H9 (cell line): ENCODE data around the gene NOS1AP. TPM values are rescaled to one million over a fixed set of nuclear protein-coding genes. Genes with fewer than 3 reads are reported as not detected.

Experiments used
- DNase-seq: peaks from one replicate; pipeline ENCODE4 v3.0.0-alpha.2; 2017
- H2AFZ ChIP-seq: one replicate; pipeline ENCODE4 v1.6.1; 2013; ENCODE audit warnings: mild to moderate bottlenecking, low read length, control low read depth, moderate library complexity
- H2AK5ac ChIP-seq: 2 replicates; pipeline ENCODE4 v1.6.1; 2013; ENCODE audit warnings: low read length, control low read depth, mixed read lengths; ENCODE audit not compliant: insufficient read length
- H2BK120ac ChIP-seq: one replicate; pipeline ENCODE4 v1.6.1; 2013; ENCODE audit warnings: low read depth, mild to moderate bottlenecking, low read length, control low read depth, inconsistent platforms; ENCODE audit not compliant: poor library complexity, severe bottlenecking
- H2BK12ac ChIP-seq: 2 replicates; pipeline ENCODE4 v1.6.1; 2013; ENCODE audit warnings: low read length, control low read depth, mixed read lengths, low read depth; ENCODE audit not compliant: insufficient read length
- H2BK15ac ChIP-seq: 2 replicates; pipeline ENCODE4 v1.6.1; 2013; ENCODE audit warnings: low read depth, low read length, control low read depth
- H2BK20ac ChIP-seq: one replicate; pipeline ENCODE4 v1.6.1; 2013; ENCODE audit warnings: low read depth, mild to moderate bottlenecking, low read length, control low read depth, inconsistent platforms; ENCODE audit not compliant: poor library complexity, severe bottlenecking
- H2BK5ac ChIP-seq: 2 replicates; pipeline ENCODE4 v1.6.1; 2013; ENCODE audit warnings: low read length, control low read depth, mixed read lengths; ENCODE audit not compliant: insufficient read length
- H3K14ac ChIP-seq: 2 replicates; pipeline ENCODE4 v1.6.1; 2013; ENCODE audit warnings: low read length, control low read depth; ENCODE audit not compliant: insufficient read depth
- H3K18ac ChIP-seq: 2 replicates; pipeline ENCODE4 v1.6.1; 2013; ENCODE audit warnings: low read depth, mild to moderate bottlenecking, mixed read lengths, low read length, control low read depth; ENCODE audit not compliant: insufficient read length
- H3K23ac ChIP-seq: 2 replicates; pipeline ENCODE4 v1.6.1; 2013; ENCODE audit warnings: low read length, control low read depth, mixed read lengths, low read depth; ENCODE audit not compliant: insufficient read length
- H3K23me2 ChIP-seq: 2 replicates; pipeline ENCODE4 v1.6.1; 2013; ENCODE audit warnings: low read depth, mild to moderate bottlenecking, mixed read lengths, low read length, control low read depth; ENCODE audit not compliant: insufficient read length, poor library complexity, severe bottlenecking
- H3K27ac ChIP-seq: 2 replicates; pipeline ENCODE4 v1.5.1; 2013; ENCODE audit warnings: low read length, control low read depth, mixed read lengths, low read depth; ENCODE audit not compliant: insufficient read length
- H3K27me3 ChIP-seq: 2 replicates; pipeline ENCODE4 v1.6.1; 2013; ENCODE audit warnings: low read length, control low read depth, inconsistent platforms; ENCODE audit not compliant: insufficient read depth
- H3K4ac ChIP-seq: 2 replicates; pipeline ENCODE4 v1.6.1; 2013; ENCODE audit warnings: low read depth, mild to moderate bottlenecking, control low read depth, inconsistent platforms, low read length, moderate library complexity
- H3K4me1 ChIP-seq: 2 replicates; pipeline ENCODE4 v1.6.1; 2013; ENCODE audit warnings: low read length, control low read depth, inconsistent platforms; ENCODE audit not compliant: insufficient read depth
- H3K4me2 ChIP-seq: 2 replicates; pipeline ENCODE4 v1.6.1; 2013; ENCODE audit warnings: low read length, control low read depth, mixed read lengths; ENCODE audit not compliant: insufficient read length, insufficient read depth
- H3K56ac ChIP-seq: 2 replicates; pipeline ENCODE4 v1.6.1; 2013; ENCODE audit warnings: low read depth, mild to moderate bottlenecking, mixed read lengths, low read length, control low read depth; ENCODE audit not compliant: insufficient read length
- H3K79me1 ChIP-seq: 2 replicates; pipeline ENCODE4 v1.6.1; 2013; ENCODE audit warnings: low read depth, mild to moderate bottlenecking, moderate library complexity, low read length, control low read depth, inconsistent platforms; ENCODE audit not compliant: insufficient read depth, poor library complexity, severe bottlenecking
- H3K79me2 ChIP-seq: 2 replicates; pipeline ENCODE4 v1.6.1; 2013; ENCODE audit warnings: low read length, control low read depth, inconsistent platforms; ENCODE audit not compliant: insufficient read depth
- H3K9ac ChIP-seq: 2 replicates; pipeline ENCODE4 v1.6.1; 2013; ENCODE audit warnings: low read length, control low read depth, mixed read lengths; ENCODE audit not compliant: insufficient read length; ENCODE audit errors: extremely low read depth
- H3K9me3 ChIP-seq: one replicate; pipeline ENCODE4 v1.6.1; 2013; ENCODE audit warnings: low read depth, low read length, inconsistent platforms; ENCODE audit not compliant: control insufficient read depth
- H3T11ph ChIP-seq: one replicate; pipeline ENCODE4 v1.6.1; 2013; ENCODE audit warnings: mild to moderate bottlenecking, low read length, control low read depth, inconsistent platforms
- H4K20me1 ChIP-seq: one replicate; pipeline ENCODE4 v1.6.1; 2013; ENCODE audit not compliant: control insufficient read depth, insufficient read length, insufficient read depth
- H4K5ac ChIP-seq: 2 replicates; pipeline ENCODE4 v1.6.1; 2013; ENCODE audit warnings: low read depth, mild to moderate bottlenecking, mixed read lengths, low read length, control low read depth; ENCODE audit not compliant: insufficient read length
- H4K8ac ChIP-seq: replicated peaks from 2 replicates; pipeline ENCODE4 v1.6.1; 2013; ENCODE audit warnings: low read length, control low read depth, mixed read lengths, low read depth; ENCODE audit not compliant: insufficient read length
- H4K91ac ChIP-seq: 2 replicates; pipeline ENCODE4 v1.6.1; 2013; ENCODE audit warnings: low read depth, mild to moderate bottlenecking, moderate library complexity, mixed read lengths, low read length, control low read depth; ENCODE audit not compliant: insufficient read length
- H3K27ac Mint-ChIP-seq, 3 experiments: 2 replicates in 2 of 3; 3 replicates in 1 of 3; pipeline ENCODE4 v1.8.0; 2020 to 2021; ENCODE audit warnings: mixed read lengths in 3 of 3, mild to moderate bottlenecking in 1 of 3, moderate library complexity in 1 of 3
- H3K27me3 Mint-ChIP-seq: 2 replicates; pipeline ENCODE4 v1.8.0; 2021; ENCODE audit warnings: low read depth, mild to moderate bottlenecking, moderate library complexity, mixed read lengths
- H3K36me3 Mint-ChIP-seq, 3 experiments: 2 replicates in 2 of 3; 3 replicates in 1 of 3; pipeline ENCODE4 v1.8.0; 2020 to 2021; ENCODE audit warnings: low read depth in 3 of 3, mixed read lengths in 3 of 3; ENCODE audit not compliant: insufficient read depth in 1 of 3
- H3K4me1 Mint-ChIP-seq, 2 experiments: 2 replicates each; pipeline ENCODE4 v1.8.0; 2020; ENCODE audit warnings: mixed read lengths in 2 of 2
- H3K4me3 Mint-ChIP-seq, 2 experiments: 2 replicates in 1 of 2; 3 replicates in 1 of 2; pipeline ENCODE4 v1.8.0; 2020 to 2021; ENCODE audit warnings: mild to moderate bottlenecking in 2 of 2, mixed read lengths in 2 of 2, moderate library complexity in 1 of 2
- H3K9me3 Mint-ChIP-seq, 2 experiments: 2 replicates in 1 of 2; 3 replicates in 1 of 2; pipeline ENCODE4 v1.8.0; 2020; ENCODE audit warnings: mild to moderate bottlenecking in 2 of 2, mixed read lengths in 2 of 2, moderate library complexity in 1 of 2
- CTCF ChIP-seq: fragments of 200-600 bp; sonication (generic); conservative IDR thresholded peaks from 3 replicates; pipeline ENCODE4 v1.8.0; 2021; ENCODE audit warnings: antibody characterized with exemption, mild to moderate bottlenecking
- WGBS: extraction: QIAGEN DNeasy Blood & Tissue Kit; methylation state at CpG from one replicate; pipeline ENCODE4 v1.1.7; 2013; ENCODE audit warnings: missing lambda C conversion rate, low lambda C conversion rate, mixed read lengths; ENCODE audit not compliant: insufficient read length; ENCODE audit errors: extremely low coverage; 5-methylcytosine and 5-hydroxymethylcytosine counted together
- total RNA-seq: library from RNA; stranded (reverse); gene quantifications from 2 replicates; pipeline ENCODE4 v1.2.1, GENCODE V29; 2021

The NOS1AP gene
- total RNA-seq, 1 experiment from 2014 or later = 8.4 TPM

- Histone ChIP-seq H2BK15ac (no peak overlapping the region), H3K23ac (no peak overlapping the region), H4K20me1 (no peaks in the 10 kb centered on the region), H2BK12ac (no peak overlapping the region), H3T11ph (no peak overlapping the region), H2AK5ac (no peak overlapping the region), H3K23me2 (no peaks in the 10 kb centered on the region), H4K91ac (no peak overlapping the region), H3K27me3 (no peaks in the 10 kb centered on the region), H4K5ac (no peak overlapping the region), H2BK20ac (no peak overlapping the region), H3K18ac (no peak overlapping the region), H3K56ac (no peak overlapping the region), H3K27ac (no peak overlapping the region), H3K14ac (no peak overlapping the region), H3K4ac (no peak overlapping the region), H3K9me3 (no peaks in the 10 kb centered on the region), H3K4me2 (no peak overlapping the region), H3K9ac (no peak overlapping the region), H3K79me2 (no peaks in the 10 kb centered on the region), H2BK5ac (no peak overlapping the region), H3K4me1 (peaks cover 4% of the 10 kb centered on the region; the same call in 1 of the 2 replicates), H4K8ac (no peak overlapping the region), H3K79me1 (no peaks in the 10 kb centered on the region), H2BK120ac (no peak overlapping the region), H2AFZ (no peak overlapping the region)
- Mint-ChIP-seq H3K4me3 (no peak overlapping the region), H3K9me3 (0 out of 5 replicates have a peak, but pooled peaks cover 0 to 3% of the 10 kb centered on the region in 2 experiments), H3K27ac (no peak overlapping the region), H3K36me3 (peaks cover 4 to 10% (median 6%) of the 10 kb centered on the region in 3 experiments; a peak in 3 of 7 replicates), H3K27me3 (no peaks in the 10 kb centered on the region), H3K4me1 (peaks cover 18 to 19% of the 10 kb centered on the region in 2 experiments)
- WGBS = no CpG with 5 or more reads among the region's 4 CpGs
- TF ChIP-seq CTCF = no peak
- DNase-seq = no peak
Measured at GRCh38 chr1:162185314-162186025, 116.0 kb downstream of the NOS1AP start.
